CD4-positive, alpha-beta T cell treated with Interleukin-17A for 4 hours (primary cell): ENCODE measurements around the gene KISS1R.
"Not testable (repeated sequence)": the region's sequence is repeated elsewhere in the genome, so short reads cannot be mapped to it uniquely, and the experiment has no call there.

Experiments used
- DNase-seq: peaks from one replicate; pipeline ENCODE4 v3.0.0-alpha.2; 2020; ENCODE audit warnings: mixed read lengths

Gene KISS1R

GRCh38 chr19:882871-883497, 34.1 kb upstream of the KISS1R start:
- no peak for DNase-seq

- peak; percentile 11 for DNase-seq
These were observed 33.4 kb upstream of the KISS1R start for GRCh38 chr19:883661-884211.

GRCh38 chr19:884420-885211, 32.5 kb upstream of the KISS1R start:
- no peak for DNase-seq

GRCh38 chr19:885536-886224, 31.5 kb upstream of the KISS1R start:
- DNase-seq = no peak

- DNase-seq = no peak
These were observed 30.1 kb upstream of the KISS1R start for GRCh38 chr19:887072-887471.

- DNase-seq = no peak
These were observed 29.5 kb upstream of the KISS1R start for GRCh38 chr19:887599-887998.

GRCh38 chr19:888581-889385, 28.4 kb upstream of the KISS1R start:
- DNase-seq = peak; percentile 22

- no peak for DNase-seq
These were observed 27.4 kb upstream of the KISS1R start for GRCh38 chr19:889662-890295.

- no peak for DNase-seq
These were observed 26.3 kb upstream of the KISS1R start for GRCh38 chr19:890831-891230.

- not testable (repeated sequence) for DNase-seq
These were observed 25.5 kb upstream of the KISS1R start for GRCh38 chr19:891421-892200.

GRCh38 chr19:892243-892893, 24.8 kb upstream of the KISS1R start:
- DNase-seq = no peak

- peak; percentile 93 for DNase-seq
These were observed 24.0 kb upstream of the KISS1R start, which contains the start of the genes MED16 and RNU6-9 for GRCh38 chr19:892894-893689. Gene MED16 (minus strand): TSS chr19:893187. CDS start chr19:891131, 2,056 bp downstream. Gene RNU6-9 (plus strand): TSS chr19:893484.

- no peak for DNase-seq
These were observed 20.7 kb upstream of the KISS1R start for GRCh38 chr19:896434-896833.

GRCh38 chr19:896999-897398, 20.1 kb upstream of the KISS1R start:
- no peak for DNase-seq

GRCh38 chr19:897442-898039, 19.6 kb upstream of the KISS1R start:
- DNase-seq = no peak

- peak; percentile 62 for DNase-seq
These were observed 18.5 kb upstream of the KISS1R start for GRCh38 chr19:898663-899062.

GRCh38 chr19:899336-900042, 17.6 kb upstream of the KISS1R start:
- DNase-seq = no peak

GRCh38 chr19:900043-900301, 17.2 kb upstream of the KISS1R start:
- DNase-seq = no peak
